Mesenchymal stem cell (in vitro differentiated cells and primary cell): ENCODE data around the gene ODAD2.

Experiments
- DNase-seq: peaks from one replicate; pipeline ENCODE4 v3.0.0-alpha.2; 2013
- H2AFZ ChIP-seq: one replicate; pipeline ENCODE4 v1.6.1; 2013; ENCODE audit warnings: low read depth, mild to moderate bottlenecking, control low read depth, inconsistent platforms, low read length, moderate library complexity
- H2AK5ac ChIP-seq: 2 replicates; pipeline ENCODE4 v1.6.1; 2013; ENCODE audit warnings: low read length, moderate library complexity, mild to moderate bottlenecking, inconsistent platforms; ENCODE audit not compliant: severe bottlenecking
- H2BK120ac ChIP-seq: one replicate; pipeline ENCODE4 v1.6.1; 2013; ENCODE audit warnings: low read depth, mild to moderate bottlenecking, inconsistent platforms, low read length, moderate library complexity
- H2BK12ac ChIP-seq, 2 experiments: one replicate each; pipeline ENCODE4 v1.6.1; 2013; ENCODE audit warnings: inconsistent platforms in 2 of 2, low read length in 2 of 2, mild to moderate bottlenecking in 2 of 2, moderate library complexity in 2 of 2, control low read depth in 1 of 2
- H2BK15ac ChIP-seq: one replicate; pipeline ENCODE4 v1.6.1; 2013; ENCODE audit warnings: mild to moderate bottlenecking, low read depth, inconsistent platforms; ENCODE audit not compliant: poor library complexity, severe bottlenecking
- H2BK5ac ChIP-seq: 2 replicates; pipeline ENCODE4 v1.6.1; 2013; ENCODE audit warnings: low read depth, mild to moderate bottlenecking, low read length, control low read depth, inconsistent platforms; ENCODE audit not compliant: poor library complexity, severe bottlenecking
- H3K14ac ChIP-seq, 2 experiments: one replicate each; pipeline ENCODE4 v1.6.1; 2013; ENCODE audit warnings: inconsistent platforms in 2 of 2, low read length in 2 of 2, control low read depth in 1 of 2, mild to moderate bottlenecking in 1 of 2, moderate library complexity in 1 of 2
- H3K18ac ChIP-seq, 2 experiments: one replicate each; pipeline ENCODE4 v1.6.1; 2013; ENCODE audit warnings: inconsistent platforms in 2 of 2, low read length in 2 of 2, control low read depth in 1 of 2, low read depth in 1 of 2, mild to moderate bottlenecking in 1 of 2
- H3K23ac ChIP-seq, 2 experiments: one replicate each; pipeline ENCODE4 v1.6.1; 2013; ENCODE audit warnings: inconsistent platforms in 2 of 2, low read length in 2 of 2, mild to moderate bottlenecking in 2 of 2, moderate library complexity in 2 of 2, control low read depth in 1 of 2
- H3K27ac ChIP-seq: 2 replicates; pipeline ENCODE4 v1.5.1; 2013; ENCODE audit warnings: mild to moderate bottlenecking, moderate library complexity, low read length, control low read depth, inconsistent platforms; ENCODE audit not compliant: poor library complexity, severe bottlenecking
- H3K27me3 ChIP-seq, 2 experiments: 2 replicates each; pipeline versions ENCODE4 v1.6.1 to v1.7.0; 2013; ENCODE audit warnings: low read length in 2 of 2, mild to moderate bottlenecking in 2 of 2, moderate library complexity in 2 of 2, control low read depth in 1 of 2, inconsistent platforms in 1 of 2; ENCODE audit not compliant: control insufficient read depth in 1 of 2, insufficient read depth in 1 of 2
- H3K36me3 ChIP-seq, 2 experiments: 2 replicates each; pipeline versions ENCODE4 v1.6.1 to v1.7.0; 2013; ENCODE audit warnings: low read length in 2 of 2, control low read depth in 1 of 2, inconsistent platforms in 1 of 2, low read depth in 1 of 2, mild to moderate bottlenecking in 1 of 2; ENCODE audit not compliant: insufficient read depth in 2 of 2, control insufficient read depth in 1 of 2
- H3K4ac ChIP-seq, 2 experiments: one replicate each; pipeline ENCODE4 v1.6.1; 2013; ENCODE audit warnings: inconsistent platforms in 2 of 2, low read length in 2 of 2, mild to moderate bottlenecking in 2 of 2, moderate library complexity in 2 of 2, control low read depth in 1 of 2, low read depth in 1 of 2
- H3K4me1 ChIP-seq: 2 replicates; pipeline ENCODE4 v1.6.1; 2013; ENCODE audit warnings: low read depth, low read length, control low read depth; ENCODE audit not compliant: control insufficient read depth, insufficient read depth
- H3K4me2 ChIP-seq: 2 replicates; pipeline ENCODE4 v1.6.1; 2013; ENCODE audit warnings: low read length, mild to moderate bottlenecking, inconsistent platforms; ENCODE audit not compliant: poor library complexity, severe bottlenecking
- H3K4me3 ChIP-seq, 2 experiments: 2 replicates each; pipeline versions ENCODE4 v1.5.1 to v1.7.0; 2013; ENCODE audit warnings: low read length in 2 of 2, mild to moderate bottlenecking in 2 of 2, control low read depth in 1 of 2, low read depth in 1 of 2; ENCODE audit not compliant: insufficient read depth in 1 of 2
- H3K79me1 ChIP-seq: replicated peaks from 2 replicates; pipeline ENCODE4 v1.6.1; 2013; ENCODE audit warnings: mild to moderate bottlenecking, control low read depth, low read length, inconsistent platforms; ENCODE audit not compliant: poor library complexity, severe bottlenecking
- H3K9ac ChIP-seq: 2 replicates; pipeline ENCODE4 v1.7.0; 2013; ENCODE audit warnings: mild to moderate bottlenecking, low read length, moderate library complexity
- H3K9me3 ChIP-seq: 2 replicates; pipeline ENCODE4 v1.7.0; 2013; ENCODE audit warnings: mild to moderate bottlenecking, low read length; ENCODE audit not compliant: control insufficient read depth
- H4K8ac ChIP-seq: one replicate; pipeline ENCODE4 v1.6.1; 2013; ENCODE audit warnings: inconsistent platforms, mild to moderate bottlenecking, low read length, moderate library complexity
- H4K91ac ChIP-seq: one replicate; pipeline ENCODE4 v1.6.1; 2013; ENCODE audit warnings: mild to moderate bottlenecking, low read length, inconsistent platforms
- WGBS: methylation state at CpG from one replicate; pipeline ENCODE4 v1.1.7; 2013; ENCODE audit warnings: mixed read lengths; 5-methylcytosine and 5-hydroxymethylcytosine counted together

Gene ODAD2

DNA sequence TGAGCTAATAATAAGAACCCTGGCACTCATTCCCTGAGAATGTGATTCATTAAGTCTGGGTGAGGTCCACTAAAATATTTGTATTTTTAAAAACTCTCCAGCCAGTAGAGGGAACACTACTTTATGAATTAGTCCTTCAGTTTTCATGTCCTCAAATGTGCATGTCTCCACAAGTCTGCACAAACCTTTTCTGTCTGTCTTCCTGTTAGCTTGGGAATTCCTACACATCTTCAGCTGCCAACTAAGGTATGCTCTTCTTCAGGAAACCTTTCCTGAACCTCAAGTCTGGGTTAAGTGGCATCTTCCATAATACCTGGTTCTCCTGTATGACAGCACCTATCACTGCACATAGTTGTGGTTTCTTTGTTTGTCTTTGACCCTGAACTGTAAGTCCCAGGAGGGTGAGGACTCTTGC lies 133.7 kb downstream of the ODAD2 start:
- no peaks in the 10 kb centered on the region for H3K36me3 ChIP-seq
- H3K4me3 ChIP-seq: no peak overlapping the region
- H4K8ac ChIP-seq: no peak overlapping the region
- H3K79me1 ChIP-seq: no peaks in the 10 kb centered on the region
- no peak overlapping the region for H4K91ac ChIP-seq
- H3K18ac ChIP-seq: no peak overlapping the region
- H3K27me3 ChIP-seq: peaks cover 0 to 4% of the 10 kb centered on the region in 2 experiments
- no peak overlapping the region for H3K14ac ChIP-seq
- no peak overlapping the region for H3K4ac ChIP-seq
- H3K4me2 ChIP-seq: no peak overlapping the region
- H2BK120ac ChIP-seq: no peak overlapping the region
- no peak overlapping the region for H3K27ac ChIP-seq
- H2AFZ ChIP-seq: no peak overlapping the region
- no peak overlapping the region for H3K23ac ChIP-seq
- H3K9ac ChIP-seq: no peak overlapping the region
- no peaks in the 10 kb centered on the region for H3K4me1 ChIP-seq
- no peak overlapping the region for H2BK12ac ChIP-seq
- no peak overlapping the region for H2BK15ac ChIP-seq
- H3K9me3 ChIP-seq: no peaks in the 10 kb centered on the region
- no peak overlapping the region for H2BK5ac ChIP-seq
- H2AK5ac ChIP-seq: no peak overlapping the region
- no peak for DNase-seq

GRCh38 chr10:27861781-27862180 lies 137.1 kb downstream of the ODAD2 start:
- no peak overlapping the region for H3K4ac ChIP-seq
- no peak overlapping the region for H3K4me3 ChIP-seq
- H4K91ac ChIP-seq: no peak overlapping the region
- no peak overlapping the region for H3K9ac ChIP-seq
- no peak overlapping the region for H3K23ac ChIP-seq
- H2BK12ac ChIP-seq: no peak overlapping the region
- H3K4me2 ChIP-seq: no peak overlapping the region
- no peak overlapping the region for H3K18ac ChIP-seq
- H3K27me3 ChIP-seq: peaks cover 0 to 4% of the 10 kb centered on the region in 2 experiments
- no peak for DNase-seq
- no peak overlapping the region for H2AFZ ChIP-seq
- no peaks in the 10 kb centered on the region for H3K79me1 ChIP-seq
- H2BK120ac ChIP-seq: no peak overlapping the region
- no peak overlapping the region for H2BK15ac ChIP-seq
- H2BK5ac ChIP-seq: no peak overlapping the region
- no peaks in the 10 kb centered on the region for H3K9me3 ChIP-seq
- no peak overlapping the region for H3K27ac ChIP-seq
- no peaks in the 10 kb centered on the region for H3K4me1 ChIP-seq
- no peak overlapping the region for H2AK5ac ChIP-seq
- no peak overlapping the region for H3K14ac ChIP-seq
- H3K36me3 ChIP-seq: no peaks in the 10 kb centered on the region
- no peak overlapping the region for H4K8ac ChIP-seq
- 81% methylated on average over 2 of the region's 4 CpGs for WGBS

GRCh38 chr10:27857616-27858015 lies 141.3 kb downstream of the ODAD2 start:
- Histone ChIP-seq H2BK5ac (no peak overlapping the region), H2BK15ac (no peak overlapping the region), H2BK12ac (no peak overlapping the region), H3K36me3 (no peaks in the 10 kb centered on the region), H3K18ac (no peak overlapping the region), H3K79me1 (no peaks in the 10 kb centered on the region), H3K14ac (no peak overlapping the region), H4K8ac (no peak overlapping the region), H3K27me3 (no peaks in the 10 kb centered on the region), H3K4me1 (no peaks in the 10 kb centered on the region), H3K27ac (no peak overlapping the region), H4K91ac (no peak overlapping the region), H3K23ac (no peak overlapping the region), H3K9me3 (no peaks in the 10 kb centered on the region), H3K4me2 (no peak overlapping the region), H3K4me3 (no peak overlapping the region), H3K9ac (no peak overlapping the region), H2BK120ac (no peak overlapping the region), H2AK5ac (no peak overlapping the region), H3K4ac (no peak overlapping the region), H2AFZ (no peak overlapping the region)
- 21% methylated on average over 8 of the region's 8 CpGs for WGBS
- DNase-seq: no peak

GRCh38 chr10:27844223-27844622 lies 154.7 kb downstream of the ODAD2 start:
- no peaks in the 10 kb centered on the region for H3K4me1 ChIP-seq
- no peak overlapping the region for H3K4me2 ChIP-seq
- no peak overlapping the region for H3K4me3 ChIP-seq
- H2BK5ac ChIP-seq: no peak overlapping the region
- no peaks in the 10 kb centered on the region for H3K79me1 ChIP-seq
- H2BK120ac ChIP-seq: no peak overlapping the region
- no peak overlapping the region for H3K14ac ChIP-seq
- no peak for DNase-seq
- no peak overlapping the region for H3K18ac ChIP-seq
- H2BK15ac ChIP-seq: no peak overlapping the region
- H4K8ac ChIP-seq: no peak overlapping the region
- no peak overlapping the region for H2AFZ ChIP-seq
- H3K27ac ChIP-seq: no peak overlapping the region
- WGBS: no CpG with 5 or more reads among the region's 1 CpG
- H3K36me3 ChIP-seq: no peaks in the 10 kb centered on the region
- no peak overlapping the region for H3K9ac ChIP-seq
- no peaks in the 10 kb centered on the region for H3K9me3 ChIP-seq
- H3K4ac ChIP-seq: no peak overlapping the region
- no peak overlapping the region for H2AK5ac ChIP-seq
- H3K23ac ChIP-seq: no peak overlapping the region
- H4K91ac ChIP-seq: no peak overlapping the region
- H2BK12ac ChIP-seq: no peak overlapping the region
- H3K27me3 ChIP-seq: no peaks in the 10 kb centered on the region
